DND-41 (cell line): ENCODE results near the gene THBD.

ENCODE experiments used
- ATAC-seq: fragments of 200-7000 bp; cut with Tn5 transposase; 3 replicates; pipeline ENCODE4 v1.9.1; 2021; ENCODE audit warnings: low read depth; ENCODE audit not compliant: insufficient read depth
- DNase-seq: peaks from one replicate; pipeline ENCODE4 v3.0.0-alpha.2; 2020
- H2AFZ ChIP-seq: 2 replicates; pipeline ENCODE4 v1.6.0; 2012; ENCODE audit warnings: low read depth, low read length
- H3K27ac ChIP-seq: 2 replicates; pipeline ENCODE4 v1.5.1; 2012; ENCODE audit warnings: low read length, inconsistent platforms
- H3K27me3 ChIP-seq: fragments of 200-600 bp; sonication (generic); 2 replicates; pipeline ENCODE4 v1.6.0; 2012; ENCODE audit warnings: low read length, mild to moderate bottlenecking, inconsistent platforms; ENCODE audit not compliant: insufficient read depth, poor library complexity
- H3K36me3 ChIP-seq: 2 replicates; pipeline ENCODE4 v1.5.1; 2012; ENCODE audit warnings: low read length, inconsistent platforms; ENCODE audit not compliant: insufficient read depth
- H3K4me1 ChIP-seq: 2 replicates; pipeline ENCODE4 v1.5.1; 2012; ENCODE audit warnings: mild to moderate bottlenecking, low read length; ENCODE audit not compliant: insufficient read depth
- H3K4me2 ChIP-seq: 2 replicates; pipeline ENCODE4 v1.6.0; 2012; ENCODE audit warnings: mild to moderate bottlenecking, moderate library complexity, low read length, inconsistent platforms; ENCODE audit not compliant: insufficient read depth
- H3K4me3 ChIP-seq, 2 experiments: fragments of 200-600 bp in 1 of 2; shearing (Covaris generic) in 1 of 2; 2 replicates each; pipeline ENCODE4 v1.5.1; 2012 to 2016; ENCODE audit warnings: inconsistent platforms in 2 of 2, low read length in 2 of 2, mild to moderate bottlenecking in 2 of 2, low read depth in 1 of 2, moderate library complexity in 1 of 2
- H3K79me2 ChIP-seq: 2 replicates; pipeline ENCODE4 v1.6.0; 2012; ENCODE audit warnings: low read length, inconsistent platforms; ENCODE audit not compliant: insufficient read depth
- H3K9ac ChIP-seq: 2 replicates; pipeline ENCODE4 v1.6.0; 2012; ENCODE audit warnings: low read depth, mild to moderate bottlenecking, inconsistent platforms, low read length, moderate library complexity
- H3K9me3 ChIP-seq: 2 replicates; pipeline ENCODE4 v1.5.1; 2012; ENCODE audit warnings: low read length, moderate library complexity, mild to moderate bottlenecking, inconsistent platforms; ENCODE audit not compliant: insufficient read depth, severe bottlenecking
- H4K20me1 ChIP-seq: 2 replicates; pipeline ENCODE4 v1.6.0; 2012; ENCODE audit warnings: low read length; ENCODE audit not compliant: insufficient read depth
- CTCF ChIP-seq: IDR thresholded peaks from 2 replicates; pipeline ENCODE4 v1.5.1; 2012; ENCODE audit warnings: borderline replicate concordance, low read length, moderate library complexity, mild to moderate bottlenecking; ENCODE audit not compliant: poor library complexity, severe bottlenecking; ENCODE audit errors: extremely low read depth
- EZH2 ChIP-seq: IDR thresholded peaks from 3 replicates; pipeline ENCODE4 v1.6.1; 2012; ENCODE audit warnings: borderline replicate concordance, low read depth, mild to moderate bottlenecking, moderate library complexity, low read length, inconsistent platforms; ENCODE audit not compliant: severe bottlenecking

Gene THBD

GRCh38 chr20:23096097-23096496, 46.6 kb upstream of the THBD start:
- Histone ChIP-seq H3K27ac (no peak overlapping the region), H3K27me3 (no peaks in the 10 kb centered on the region), H3K4me2 (no peak overlapping the region), H3K36me3 (no peaks in the 10 kb centered on the region), H3K9me3 (no peaks in the 10 kb centered on the region), H3K79me2 (no peaks in the 10 kb centered on the region), H3K4me3 (no peak overlapping the region), H3K4me1 (no peaks in the 10 kb centered on the region), H4K20me1 (no peaks in the 10 kb centered on the region), H3K9ac (no peak overlapping the region), H2AFZ (no peak overlapping the region)
- TF ChIP-seq CTCF, result no peak
- TF ChIP-seq EZH2, result no peak
- DNase-seq (no peak), ATAC-seq (no peak)

- TF ChIP-seq CTCF (no peak), EZH2 (no peak)
- no peaks in the 10 kb centered on the region for H3K36me3 ChIP-seq
- no peak overlapping the region for H3K4me3 ChIP-seq
- no peaks in the 10 kb centered on the region for H3K79me2 ChIP-seq
- H2AFZ ChIP-seq, result no peak overlapping the region
- no peaks in the 10 kb centered on the region for H3K4me1 ChIP-seq
- ATAC-seq, result no peak
- no peaks in the 10 kb centered on the region for H4K20me1 ChIP-seq
- no peak overlapping the region for H3K9ac ChIP-seq
- no peak for DNase-seq
- no peak overlapping the region for H3K4me2 ChIP-seq
- no peak overlapping the region for H3K27ac ChIP-seq
- H3K9me3 ChIP-seq, result no peaks in the 10 kb centered on the region
- H3K27me3 ChIP-seq, result no peaks in the 10 kb centered on the region
These were observed 46.0 kb upstream of the THBD start for GRCh38 chr20:23095499-23095898.

- no peak for DNase-seq
- no peak for ATAC-seq
- Histone ChIP-seq H4K20me1 (no peaks in the 10 kb centered on the region), H3K4me1 (no peaks in the 10 kb centered on the region), H3K4me3 (no peak overlapping the region), H2AFZ (no peak overlapping the region), H3K9me3 (no peaks in the 10 kb centered on the region), H3K9ac (no peak overlapping the region), H3K27me3 (no peaks in the 10 kb centered on the region), H3K27ac (no peak overlapping the region), H3K79me2 (no peaks in the 10 kb centered on the region), H3K4me2 (no peak overlapping the region), H3K36me3 (no peaks in the 10 kb centered on the region)
- TF ChIP-seq CTCF (no peak), EZH2 (no peak)
These were observed 45.5 kb upstream of the THBD start for GRCh38 chr20:23094927-23095326.
